Dermis blood vessel endothelial cell (primary cell): ENCODE results near the gene ERBIN. TPM values are rescaled to one million over a fixed set of nuclear protein-coding genes. Genes with fewer than 3 reads are reported as not detected.
"Not testable (repeated sequence)": the region's sequence is repeated elsewhere in the genome, so short reads cannot be mapped to it uniquely, and the experiment has no call there.

ENCODE experiments used
- DNase-seq: peaks from one replicate; pipeline ENCODE4 v3.0.0; 2010
- total RNA-seq: library from RNA; depleted of rRNA; stranded (reverse); fragments of >200 nt; gene quantifications from 2 replicates; pipeline ENCODE4 v1.2.3, GENCODE V29; 2014

The ERBIN gene
- total RNA-seq, 1 donor from 2014 or later, result 71.6 TPM

- DNase-seq, result no peak
These were observed 3.0 kb upstream of the ERBIN start for GRCh38 chr5:65923339-65923738.

DNA sequence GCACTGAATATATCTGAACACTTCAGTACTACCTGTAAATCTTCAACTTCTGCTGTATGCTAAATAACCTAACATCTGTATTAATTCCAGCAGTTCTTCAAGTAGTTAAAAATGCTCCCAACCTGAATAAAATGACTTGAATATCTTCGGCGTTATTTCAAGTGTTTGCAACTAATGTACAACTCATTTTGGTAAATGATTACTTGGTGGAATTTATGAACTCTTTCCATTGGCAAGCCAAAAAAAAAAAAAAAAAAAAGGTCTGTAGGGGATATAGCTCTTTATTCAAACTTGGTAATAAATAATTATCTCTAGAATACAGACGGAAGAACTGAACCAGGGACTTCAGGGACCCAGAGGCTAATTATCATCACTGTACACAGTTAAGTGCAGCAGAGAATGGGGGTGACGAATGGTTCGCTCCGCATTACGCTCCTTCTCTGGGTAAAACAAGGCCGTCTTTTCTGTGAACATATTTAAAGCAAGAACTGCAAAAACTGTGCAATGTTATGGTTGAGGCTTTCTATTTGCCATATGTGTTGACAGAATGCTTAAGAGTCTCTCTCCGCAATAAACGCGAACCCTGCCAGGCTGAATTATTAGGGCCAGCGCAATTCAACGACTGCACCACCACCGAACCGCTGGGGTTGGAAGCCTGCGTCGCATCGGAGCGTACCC lies 1.9 kb upstream of the ERBIN start:
- DNase-seq, result no peak

DNA sequence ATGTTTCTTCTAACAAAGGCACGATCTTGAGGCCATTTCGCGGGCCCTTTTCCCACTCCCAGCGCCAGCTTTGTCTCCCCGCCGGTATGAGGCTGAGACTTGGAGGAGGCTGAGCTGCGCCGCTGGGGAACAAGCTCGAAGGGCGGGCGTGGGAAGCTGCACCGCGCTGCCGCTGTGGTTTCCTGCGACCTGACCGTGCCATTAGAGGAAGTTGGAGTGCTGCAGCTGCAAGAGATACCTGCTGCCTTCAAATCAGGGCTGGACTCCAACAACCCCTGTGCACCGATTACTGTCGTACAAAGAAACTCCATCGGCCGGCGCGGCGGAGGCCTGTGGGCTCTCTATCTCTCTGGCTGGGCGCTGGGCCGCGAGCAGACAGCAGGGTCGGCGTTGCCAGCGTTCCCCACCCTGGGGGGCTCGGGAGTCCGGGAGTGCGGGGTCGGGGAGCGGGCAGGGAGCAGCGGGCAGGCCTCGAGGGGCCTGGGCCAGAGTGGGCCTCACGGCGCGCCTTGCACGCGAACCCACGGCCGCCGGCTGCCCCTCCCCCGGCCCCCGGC lies 1.3 kb upstream of the ERBIN start:
- DNase-seq, result peak; percentile 81

DNA sequence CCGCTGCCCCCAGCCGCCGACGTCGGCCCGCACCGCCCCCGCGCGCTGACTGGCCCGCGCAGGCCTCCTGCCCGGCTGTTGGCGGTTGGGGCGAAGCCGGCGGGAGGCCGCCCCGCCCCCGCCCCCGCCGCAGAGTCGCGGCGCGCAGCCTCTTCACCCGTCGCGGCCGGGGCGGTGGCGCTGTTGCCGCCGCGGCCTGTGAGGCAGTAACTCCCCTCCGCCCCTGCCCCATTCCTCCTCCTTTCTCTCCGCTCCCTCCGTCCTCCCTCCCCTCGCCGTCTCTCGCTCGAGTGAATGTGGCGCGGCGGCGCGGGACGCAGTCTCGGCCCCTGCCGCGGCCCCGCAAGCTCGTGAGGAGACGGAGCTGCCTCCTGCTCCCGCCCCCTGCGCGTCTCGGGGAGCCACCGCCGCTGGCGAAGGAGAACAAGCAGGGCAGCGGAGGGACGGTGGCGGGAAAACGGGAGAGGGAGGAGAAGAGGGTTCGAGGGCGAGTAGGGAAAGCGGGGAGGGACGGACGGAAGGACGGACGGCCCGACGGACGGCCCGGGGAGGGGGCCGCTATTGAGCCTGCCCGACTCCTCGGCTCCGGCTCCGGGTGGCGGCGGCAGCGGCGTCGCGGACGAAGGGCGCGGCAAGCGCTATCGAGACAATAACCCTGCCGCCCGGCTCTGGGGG lies 637 bp upstream of the ERBIN start:
- DNase-seq, result peak; percentile 87

- peak; percentile 48 for DNase-seq
These were observed 518 bp downstream of the ERBIN start for GRCh38 chr5:65926893-65927292.

GRCh38 chr5:65927503-65928321 lies 1.3 kb downstream of the ERBIN start:
- peak; percentile 77 for DNase-seq

DNA sequence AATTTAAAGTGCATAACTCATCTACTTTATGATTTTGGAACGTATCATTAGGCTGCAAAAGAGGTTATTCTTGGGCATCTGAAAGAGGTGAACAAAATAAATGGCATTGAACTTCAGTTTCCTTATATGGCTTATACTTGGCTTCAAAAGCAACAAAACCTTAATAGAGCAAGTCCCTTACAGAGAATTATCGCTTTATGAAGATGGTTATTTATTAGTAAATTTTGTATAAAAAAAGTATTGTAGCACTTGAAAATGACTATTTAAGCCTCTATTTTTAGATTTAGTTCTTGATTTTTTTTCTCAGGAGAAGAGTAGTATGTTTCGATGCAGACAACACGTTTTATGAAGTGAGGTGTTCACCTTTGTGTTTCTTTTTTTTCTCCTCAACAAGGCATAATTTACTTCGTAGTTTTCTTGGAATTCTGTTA lies 2.0 kb downstream of the ERBIN start:
- DNase-seq, result peak; percentile 17

- no peak for DNase-seq
These were observed 2.5 kb downstream of the ERBIN start for GRCh38 chr5:65928860-65929259.

- no peak for DNase-seq
These were observed 6.3 kb downstream of the ERBIN start for GRCh38 chr5:65932676-65933075.

DNA sequence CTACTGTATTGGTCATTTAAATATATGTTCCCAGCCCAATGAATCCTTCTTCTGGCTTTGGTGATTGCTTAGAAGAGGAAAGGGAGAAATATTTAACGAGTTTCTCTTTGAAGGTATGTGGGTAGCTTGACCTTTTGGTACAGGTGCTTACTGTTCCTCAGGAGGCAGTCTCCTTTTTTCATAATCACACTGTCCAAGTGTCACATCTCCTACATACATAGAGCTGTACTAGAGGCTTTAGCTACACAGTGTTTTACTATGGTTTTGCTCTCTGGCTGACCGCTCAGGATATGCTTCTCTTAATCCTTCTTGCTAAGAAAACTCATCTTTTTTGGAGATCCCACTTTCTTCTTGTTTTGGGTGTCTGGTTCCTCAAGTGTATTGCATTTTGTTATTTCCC lies 6.9 kb downstream of the ERBIN start:
- no peak for DNase-seq

- DNase-seq, result no peak
These were observed 11.9 kb downstream of the ERBIN start for GRCh38 chr5:65938256-65938655.

DNA sequence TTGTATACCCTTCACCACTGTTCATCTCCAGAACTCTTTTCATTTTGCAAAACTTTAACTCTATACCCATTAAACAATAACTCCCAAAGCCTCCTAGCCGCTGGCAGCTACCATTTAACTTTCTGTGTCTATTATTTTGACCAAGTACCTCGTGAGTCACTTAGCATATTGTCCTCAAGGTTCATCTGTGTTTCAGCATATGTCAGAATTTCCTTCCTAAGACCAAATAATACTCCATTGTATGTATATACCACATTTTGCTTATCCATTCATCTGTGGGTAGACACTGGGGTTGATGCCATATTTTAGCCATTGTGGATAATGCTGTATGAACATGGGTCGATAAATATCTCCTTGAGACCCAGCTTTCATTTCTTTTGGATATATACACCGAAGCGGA lies 17.4 kb downstream of the ERBIN start:
- peak; percentile 62 for DNase-seq

DNA sequence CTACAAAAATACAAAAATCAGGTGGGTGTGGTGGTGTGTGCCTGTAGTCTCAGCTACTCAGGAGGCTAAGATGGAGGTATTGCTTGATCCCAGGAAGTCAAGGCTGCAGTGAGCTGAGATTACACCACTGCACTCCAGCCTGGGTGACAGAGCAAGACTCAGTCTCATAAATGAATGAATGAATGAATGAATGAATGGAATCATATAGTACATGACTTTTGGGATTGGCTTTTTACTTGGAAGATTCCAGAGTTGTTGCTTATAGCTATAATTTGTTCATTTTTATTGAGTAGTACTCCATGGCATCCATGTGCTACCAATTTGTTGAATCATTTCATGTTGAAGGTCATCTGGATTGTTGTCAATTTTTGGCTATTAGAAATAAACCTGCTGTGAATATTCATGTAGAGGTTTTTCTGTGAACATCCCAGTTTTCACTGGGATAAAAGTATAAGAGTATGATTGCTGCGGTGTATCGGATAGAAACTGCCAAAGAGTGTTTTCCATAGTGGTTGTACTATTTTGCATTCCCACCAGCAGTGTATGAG lies 19.9 kb downstream of the ERBIN start:
- no peak for DNase-seq

DNA sequence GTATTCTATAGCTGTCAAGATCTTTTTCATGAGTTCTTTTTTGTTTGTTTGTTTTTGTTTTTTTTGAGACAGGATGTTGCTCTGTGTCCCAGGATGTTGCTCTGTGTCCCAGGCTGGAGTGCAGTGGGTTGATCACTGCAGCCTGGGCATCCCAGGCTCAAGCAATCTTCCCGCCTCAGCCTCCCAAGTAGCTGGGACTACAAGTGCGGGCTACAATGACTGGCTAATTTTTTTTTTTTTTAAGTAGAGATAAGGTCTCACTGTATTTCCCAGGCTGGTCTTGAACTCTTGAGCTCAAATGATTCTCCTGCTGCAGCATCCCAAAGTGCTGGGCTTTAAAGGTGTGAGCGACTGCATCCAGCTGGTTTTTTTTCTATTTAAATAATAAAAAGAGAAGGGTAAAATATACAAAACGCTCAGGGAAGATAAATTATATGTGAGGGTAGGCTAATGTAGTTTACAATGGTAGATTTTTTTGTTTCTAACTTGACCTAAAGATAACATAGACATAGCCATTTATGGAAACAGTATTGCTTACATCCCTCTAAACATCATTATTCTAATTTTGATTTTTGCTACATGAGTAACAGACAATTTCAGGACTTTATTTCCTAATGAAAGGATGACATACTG lies 21.9 kb downstream of the ERBIN start:
- DNase-seq, result no peak

GRCh38 chr5:65951330-65951729 lies 25.0 kb downstream of the ERBIN start:
- DNase-seq, result no peak

GRCh38 chr5:65952259-65952658 lies 25.9 kb downstream of the ERBIN start:
- DNase-seq, result no peak

- no peak for DNase-seq
These were observed 27.8 kb downstream of the ERBIN start for GRCh38 chr5:65954200-65954599.

DNA sequence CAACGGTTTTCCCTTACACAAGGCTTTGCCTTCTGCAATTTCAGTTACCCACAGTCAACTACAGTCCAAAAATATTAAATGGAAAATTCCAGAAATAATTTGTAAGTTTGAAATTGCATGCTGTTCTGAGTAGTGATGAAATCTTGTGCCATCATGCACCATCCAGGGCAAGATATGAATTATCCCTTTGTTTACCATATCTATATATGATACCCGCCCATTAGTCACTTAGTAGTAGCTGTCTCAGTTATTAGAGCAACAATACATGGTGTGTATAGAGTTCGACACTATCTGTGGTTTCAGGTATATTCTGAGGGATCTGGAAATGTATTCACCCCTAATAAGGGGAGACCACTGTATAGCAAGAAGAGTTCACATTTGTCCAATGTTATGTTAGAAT lies 29.4 kb downstream of the ERBIN start:
- DNase-seq, result no peak

- not testable (repeated sequence) for DNase-seq
These were observed 31.3 kb downstream of the ERBIN start for GRCh38 chr5:65957703-65958102.

DNA sequence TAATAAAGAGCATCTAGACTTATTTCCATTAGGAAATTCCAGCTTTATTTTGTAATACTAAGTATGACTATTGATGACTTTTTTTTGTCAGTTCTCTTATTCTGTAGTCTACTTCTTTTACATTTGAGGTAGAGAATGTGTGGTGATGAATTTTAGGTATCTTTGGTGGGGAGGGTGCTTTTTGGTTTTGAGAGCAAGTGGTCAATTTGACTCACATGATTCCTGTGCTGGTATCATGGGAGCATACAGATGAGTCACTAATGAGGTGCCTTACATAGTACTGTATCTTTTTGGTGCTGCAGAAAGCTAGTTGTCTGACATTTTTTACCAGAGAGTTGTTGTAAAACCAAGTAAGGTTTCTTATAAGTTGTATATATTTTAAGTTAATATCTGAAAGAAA lies 35.3 kb downstream of the ERBIN start:
- DNase-seq, result peak; percentile 33

DNA sequence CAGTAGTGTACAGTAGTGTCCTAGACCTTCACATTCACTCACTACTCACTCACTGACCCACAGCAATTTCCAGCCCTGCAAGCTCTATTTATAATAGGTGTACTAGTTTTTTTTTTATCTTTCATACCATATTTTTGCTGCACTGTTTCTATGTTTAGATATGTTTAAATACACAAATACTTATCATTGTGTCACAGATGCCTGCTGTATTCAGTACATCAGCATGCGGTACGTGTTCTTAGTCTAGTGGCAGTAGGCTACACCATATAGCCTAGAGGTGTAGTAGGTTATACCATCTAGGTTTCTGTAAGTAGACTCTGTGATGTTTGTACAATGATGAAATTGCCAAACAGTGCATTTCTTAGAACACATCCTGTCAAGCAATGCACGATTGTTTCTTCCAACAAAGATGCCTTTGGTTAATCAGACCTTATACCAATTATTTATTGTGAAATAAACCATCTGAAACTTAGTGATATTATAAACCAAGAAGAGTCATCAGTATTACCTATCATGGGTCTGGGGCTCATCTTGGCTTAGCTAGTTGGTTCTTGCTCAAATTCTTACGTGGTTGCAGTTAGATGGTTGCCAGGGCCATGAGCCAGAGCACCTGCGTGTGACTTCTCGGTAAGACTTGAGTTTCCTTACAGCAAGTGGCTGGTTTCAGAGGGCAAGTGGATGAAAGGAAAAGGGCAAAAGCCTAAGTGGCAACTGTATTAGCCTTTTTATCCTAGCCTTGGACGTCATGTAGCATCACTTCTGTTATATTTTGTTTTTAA lies 41.1 kb downstream of the ERBIN start:
- no peak for DNase-seq
